HepG2 (cell line): ENCODE measurements around the gene ENTHD1.

ENCODE experiments used
- CEBPB ChIP-seq: IDR thresholded peaks from 2 replicates; pipeline ENCODE4 v1.6.1; 2011; ENCODE audit warnings: low read depth, low read length, improper control_type of control experiment, borderline replicate concordance
- CTCF ChIP-seq: sonication (generic); formaldehyde crosslinking; IDR thresholded peaks from 2 replicates; pipeline ENCODE4 v1.5.0; 2020; ENCODE audit warnings: mild to moderate bottlenecking, missing genetic modification reagents, moderate library complexity
- FOXK1 ChIP-seq: sonication (generic); formaldehyde crosslinking; IDR thresholded peaks from 2 replicates; pipeline ENCODE4 v1.4.0; 2020; ENCODE audit warnings: low read depth, missing genetic modification reagents, borderline replicate concordance
- MTA1 ChIP-seq: sonication (generic); formaldehyde crosslinking; IDR thresholded peaks from 2 replicates; pipeline ENCODE4 v1.4.0; 2020; ENCODE audit warnings: missing genetic modification reagents, mild to moderate bottlenecking, borderline replicate concordance
- NR2F2 ChIP-seq: IDR thresholded peaks from 2 replicates; pipeline ENCODE4 v1.6.1; 2012; ENCODE audit warnings: low read depth, inconsistent platforms, borderline replicate concordance
- PHF21A ChIP-seq: sonication (generic); formaldehyde crosslinking; IDR thresholded peaks from 2 replicates; pipeline ENCODE4 v1.5.0; 2020; ENCODE audit warnings: mild to moderate bottlenecking, missing genetic modification reagents
- POLR2A ChIP-seq, 2 experiments: IDR thresholded peaks; 2 replicates each; pipeline ENCODE4 v1.6.1; 2011; ENCODE audit warnings: low read depth in 2 of 2, low read length in 2 of 2, mild to moderate bottlenecking in 1 of 2, moderate library complexity in 1 of 2; ENCODE audit not compliant: insufficient read depth in 1 of 2
- ZFP41 ChIP-seq: sonication (generic); formaldehyde crosslinking; IDR thresholded peaks from 2 replicates; pipeline ENCODE4 v1.4.0; 2020; ENCODE audit warnings: mild to moderate bottlenecking, missing genetic modification reagents, borderline replicate concordance
- ZMAT3 ChIP-seq: sonication (generic); formaldehyde crosslinking; conservative IDR thresholded peaks from 2 replicates; pipeline ENCODE4 v1.7.0; 2021; ENCODE audit warnings: missing genetic modification reagents
- ZNF460 ChIP-seq: sonication (generic); formaldehyde crosslinking; IDR thresholded peaks from 2 replicates; pipeline ENCODE4 v1.5.1; 2020; ENCODE audit warnings: missing genetic modification reagents, mild to moderate bottlenecking, borderline replicate concordance
- ZNF530 ChIP-seq: sonication (generic); formaldehyde crosslinking; IDR thresholded peaks from 2 replicates; pipeline ENCODE4 v1.5.0; 2020; ENCODE audit warnings: low read depth, mild to moderate bottlenecking, missing genetic modification reagents
- TF ChIP-seq, protein P1 (sequence below): sonication (generic); formaldehyde crosslinking; IDR thresholded peaks from 2 replicates; pipeline ENCODE4 v1.5.0; 2020; ENCODE audit warnings: missing genetic modification reagents
- TF ChIP-seq, protein P2 (sequence below): sonication (generic); formaldehyde crosslinking; IDR thresholded peaks from 2 replicates; pipeline ENCODE4 v1.4.0; 2020; ENCODE audit warnings: missing genetic modification reagents

- TF ChIP-seq ZFP41 = no peak
- no peak for TF ChIP-seq MTA1
- TF ChIP-seq CTCF (CRISPR knock-in tag) = no peak
- TF ChIP-seq, protein P1, sequence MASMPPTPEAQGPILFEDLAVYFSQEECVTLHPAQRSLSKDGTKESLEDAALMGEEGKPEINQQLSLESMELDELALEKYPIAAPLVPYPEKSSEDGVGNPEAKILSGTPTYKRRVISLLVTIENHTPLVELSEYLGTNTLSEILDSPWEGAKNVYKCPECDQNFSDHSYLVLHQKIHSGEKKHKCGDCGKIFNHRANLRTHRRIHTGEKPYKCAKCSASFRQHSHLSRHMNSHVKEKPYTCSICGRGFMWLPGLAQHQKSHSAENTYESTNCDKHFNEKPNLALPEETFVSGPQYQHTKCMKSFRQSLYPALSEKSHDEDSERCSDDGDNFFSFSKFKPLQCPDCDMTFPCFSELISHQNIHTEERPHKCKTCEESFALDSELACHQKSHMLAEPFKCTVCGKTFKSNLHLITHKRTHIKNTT (CRISPR knock-in tag) = no peak
- no peak for TF ChIP-seq POLR2A (IDR thresholded peaks at IDR 0.05; ENCODE audit: insufficient read depth in 1 of 2, low read depth in 2 of 2, low read length in 2 of 2)
- no peak for TF ChIP-seq NR2F2
- TF ChIP-seq ZMAT3 (CRISPR knock-in tag) = no peak
- TF ChIP-seq CEBPB = no peak
- no peak for TF ChIP-seq FOXK1 (CRISPR knock-in tag)
- TF ChIP-seq ZNF460 (CRISPR knock-in tag) = no peak
- no peak for TF ChIP-seq PHF21A (CRISPR knock-in tag)
- TF ChIP-seq ZNF530 (CRISPR knock-in tag) = no peak
- TF ChIP-seq, protein P2, sequence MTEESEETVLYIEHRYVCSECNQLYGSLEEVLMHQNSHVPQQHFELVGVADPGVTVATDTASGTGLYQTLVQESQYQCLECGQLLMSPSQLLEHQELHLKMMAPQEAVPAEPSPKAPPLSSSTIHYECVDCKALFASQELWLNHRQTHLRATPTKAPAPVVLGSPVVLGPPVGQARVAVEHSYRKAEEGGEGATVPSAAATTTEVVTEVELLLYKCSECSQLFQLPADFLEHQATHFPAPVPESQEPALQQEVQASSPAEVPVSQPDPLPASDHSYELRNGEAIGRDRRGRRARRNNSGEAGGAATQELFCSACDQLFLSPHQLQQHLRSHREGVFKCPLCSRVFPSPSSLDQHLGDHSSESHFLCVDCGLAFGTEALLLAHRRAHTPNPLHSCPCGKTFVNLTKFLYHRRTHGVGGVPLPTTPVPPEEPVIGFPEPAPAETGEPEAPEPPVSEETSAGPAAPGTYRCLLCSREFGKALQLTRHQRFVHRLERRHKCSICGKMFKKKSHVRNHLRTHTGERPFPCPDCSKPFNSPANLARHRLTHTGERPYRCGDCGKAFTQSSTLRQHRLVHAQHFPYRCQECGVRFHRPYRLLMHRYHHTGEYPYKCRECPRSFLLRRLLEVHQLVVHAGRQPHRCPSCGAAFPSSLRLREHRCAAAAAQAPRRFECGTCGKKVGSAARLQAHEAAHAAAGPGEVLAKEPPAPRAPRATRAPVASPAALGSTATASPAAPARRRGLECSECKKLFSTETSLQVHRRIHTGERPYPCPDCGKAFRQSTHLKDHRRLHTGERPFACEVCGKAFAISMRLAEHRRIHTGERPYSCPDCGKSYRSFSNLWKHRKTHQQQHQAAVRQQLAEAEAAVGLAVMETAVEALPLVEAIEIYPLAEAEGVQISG = no peak
These were observed 122.1 kb downstream of the ENTHD1 start for GRCh38 chr22:39771486-39771885.
